Middle frontal gyrus (tissue), 1 donor: ENCODE measurements around the gene SASH1.

ENCODE experiments used
- DNase-seq: peaks from one replicate; pipeline ENCODE4 v3.0.0-alpha.2; 2015; ENCODE audit warnings: low spot score; ENCODE audit errors: extremely low spot score

The SASH1 gene

DNA sequence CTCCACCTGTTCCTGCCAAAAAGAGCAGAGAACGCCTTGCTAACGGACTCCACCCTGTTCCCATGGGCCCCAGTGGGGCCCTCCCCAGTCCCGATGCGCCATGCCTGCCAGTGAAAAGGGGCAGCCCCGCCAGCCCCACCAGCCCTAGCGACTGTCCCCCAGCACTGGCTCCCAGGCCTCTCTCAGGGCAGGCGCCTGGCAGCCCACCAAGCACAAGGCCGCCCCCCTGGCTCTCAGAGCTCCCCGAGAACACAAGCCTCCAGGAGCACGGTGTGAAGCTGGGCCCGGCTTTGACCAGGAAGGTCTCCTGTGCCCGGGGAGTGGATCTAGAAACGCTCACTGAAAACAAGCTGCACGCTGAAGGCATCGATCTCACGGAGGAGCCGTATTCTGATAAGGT lies 201.8 kb downstream of the SASH1 start:
- DNase-seq: no peak

DNA sequence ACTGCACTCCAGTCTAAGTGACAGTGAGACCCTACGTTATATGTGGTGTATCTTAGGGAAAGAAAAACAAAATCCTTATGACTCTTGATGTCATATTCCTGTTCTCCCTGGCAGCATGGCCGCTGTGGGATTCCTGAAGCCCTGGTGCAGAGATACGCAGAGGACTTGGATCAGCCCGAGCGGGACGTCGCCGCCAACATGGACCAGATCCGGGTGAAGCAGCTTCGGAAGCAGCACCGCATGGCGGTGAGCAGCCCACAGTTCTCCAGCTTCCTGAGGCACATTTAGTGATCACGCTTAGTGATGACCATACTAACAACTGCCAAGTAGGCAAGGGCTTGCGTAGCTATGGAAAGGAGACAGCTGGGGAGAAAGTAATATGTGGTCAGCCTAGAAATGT lies 203.3 kb downstream of the SASH1 start:
- DNase-seq: no peak

DNA sequence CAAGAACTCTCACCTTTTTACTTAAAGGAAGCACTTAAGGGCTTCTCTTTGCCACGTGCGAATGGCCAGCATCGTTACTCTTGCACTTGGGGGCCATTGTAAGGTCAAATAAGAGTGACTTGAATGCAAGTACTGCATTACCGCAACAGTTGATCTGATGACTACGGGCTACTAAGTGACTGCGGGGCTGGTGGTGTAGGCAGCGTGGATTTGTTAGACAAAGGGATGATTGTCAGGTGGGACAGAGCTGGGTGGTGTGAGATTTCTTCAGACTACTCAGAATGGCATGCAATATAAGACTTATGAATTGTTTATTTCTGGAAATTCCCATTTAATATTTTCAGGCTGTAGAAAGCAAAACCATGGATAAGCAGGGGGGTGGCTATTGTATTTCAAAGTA lies 204.5 kb downstream of the SASH1 start:
- DNase-seq: no peak

DNA sequence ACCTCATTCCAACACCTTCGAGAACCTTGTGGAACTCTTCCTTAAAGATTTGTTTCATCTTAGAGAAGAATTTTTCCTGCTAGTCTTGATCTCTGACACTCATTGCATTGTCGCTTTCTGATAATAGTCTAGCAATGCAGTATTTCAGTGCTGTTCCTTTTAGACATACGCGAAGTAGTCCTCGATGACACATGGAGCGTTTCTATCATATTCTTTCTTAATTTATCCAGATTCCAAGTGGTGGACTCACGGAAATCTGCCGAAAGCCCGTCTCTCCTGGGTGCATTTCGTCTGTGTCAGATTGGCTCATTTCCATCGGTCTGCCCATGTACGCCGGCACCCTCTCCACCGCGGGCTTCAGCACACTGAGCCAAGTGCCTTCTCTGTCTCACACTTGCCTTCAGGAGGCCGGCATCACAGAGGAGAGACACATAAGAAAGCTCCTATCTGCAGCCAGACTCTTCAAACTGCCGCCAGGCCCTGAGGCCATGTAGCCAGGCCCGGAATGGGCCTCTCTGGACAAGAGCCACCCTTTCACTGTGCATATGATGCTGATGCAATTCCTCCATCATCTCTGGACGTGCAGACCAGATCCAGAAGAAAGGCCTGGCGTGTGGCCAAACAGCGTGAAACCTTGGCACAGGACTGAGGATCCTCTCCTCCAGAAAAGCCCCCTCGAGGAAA lies 205.6 kb downstream of the SASH1 start:
- no peak for DNase-seq

DNA sequence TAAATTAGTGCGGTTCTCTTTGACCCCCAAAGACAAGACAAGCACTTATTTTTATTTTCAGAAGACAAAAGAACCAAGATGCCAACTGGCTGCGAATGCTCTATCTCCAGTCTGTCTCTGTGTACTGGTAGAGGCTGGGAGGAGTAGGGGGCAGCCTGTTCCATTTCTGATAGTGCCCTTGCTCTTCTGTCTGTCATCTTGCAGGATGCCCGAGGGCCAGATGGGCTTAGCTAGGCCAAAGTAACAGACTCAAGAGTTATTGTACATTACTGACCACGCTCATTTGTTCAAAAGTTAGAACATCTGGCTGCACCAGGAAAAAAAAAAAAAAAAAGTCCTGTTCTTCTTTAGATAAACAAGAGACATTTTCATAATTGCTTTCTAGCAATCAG lies 206.1 kb downstream of the SASH1 start:
- no peak for DNase-seq

DNA sequence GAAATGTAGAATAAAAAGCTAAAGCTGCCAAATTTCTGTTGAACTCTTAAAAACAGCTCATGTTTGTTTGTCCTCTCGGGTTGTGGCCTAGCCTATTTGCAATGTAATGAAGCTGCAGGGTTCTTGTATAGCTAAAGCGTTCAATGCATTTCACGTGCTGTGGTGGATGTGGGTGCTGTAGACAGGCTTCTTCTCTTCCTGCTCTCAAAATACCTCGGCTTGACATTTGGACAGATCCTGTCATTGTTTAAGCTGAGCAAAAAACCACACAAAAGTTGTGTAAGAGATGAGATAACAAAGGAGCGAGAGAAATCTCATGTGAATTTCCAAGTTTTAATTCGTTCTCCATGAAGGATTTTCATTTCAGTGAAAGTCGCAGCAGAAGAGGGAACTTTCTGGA lies 207.9 kb downstream of the SASH1 start:
- no peak for DNase-seq

DNA sequence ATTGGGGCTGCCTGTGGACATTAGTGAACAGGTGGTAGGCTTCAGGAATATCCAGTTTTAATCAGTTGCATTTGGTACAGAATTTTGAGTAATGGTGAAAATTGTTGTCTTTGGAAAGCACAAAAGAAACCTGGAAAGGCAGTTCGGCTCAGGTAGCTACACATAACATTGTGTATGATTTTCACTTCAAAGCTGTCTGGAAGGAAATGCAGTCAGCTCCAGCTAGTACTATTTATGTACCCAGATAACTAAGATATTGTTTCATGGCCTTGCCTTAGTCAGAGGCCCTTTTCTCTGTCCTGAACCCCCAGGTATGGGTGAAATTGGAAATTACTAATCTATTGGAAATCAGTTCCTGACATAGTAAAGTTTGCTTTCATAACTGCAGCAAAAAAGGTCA lies 208.6 kb downstream of the SASH1 start:
- DNase-seq: no peak

DNA sequence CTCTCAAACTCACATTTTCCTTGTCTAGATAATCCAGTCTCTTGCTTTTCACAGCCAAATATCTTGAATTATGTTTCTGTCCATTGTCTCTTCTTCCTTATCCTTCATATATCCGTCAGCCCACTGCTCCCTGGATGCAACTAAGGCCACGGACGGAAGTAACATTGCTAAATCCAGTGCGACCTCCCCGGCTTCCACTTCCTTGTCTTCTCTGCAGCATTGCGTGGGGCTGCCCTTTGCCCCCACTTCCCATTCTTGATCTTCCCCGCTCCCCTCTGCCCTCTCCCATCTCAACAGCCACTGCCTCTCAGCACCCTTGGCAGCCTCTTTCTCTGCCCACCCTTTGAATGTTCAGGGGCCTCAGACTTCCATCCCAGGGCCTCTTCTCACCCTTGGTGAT lies 213.8 kb downstream of the SASH1 start:
- no peak for DNase-seq

DNA sequence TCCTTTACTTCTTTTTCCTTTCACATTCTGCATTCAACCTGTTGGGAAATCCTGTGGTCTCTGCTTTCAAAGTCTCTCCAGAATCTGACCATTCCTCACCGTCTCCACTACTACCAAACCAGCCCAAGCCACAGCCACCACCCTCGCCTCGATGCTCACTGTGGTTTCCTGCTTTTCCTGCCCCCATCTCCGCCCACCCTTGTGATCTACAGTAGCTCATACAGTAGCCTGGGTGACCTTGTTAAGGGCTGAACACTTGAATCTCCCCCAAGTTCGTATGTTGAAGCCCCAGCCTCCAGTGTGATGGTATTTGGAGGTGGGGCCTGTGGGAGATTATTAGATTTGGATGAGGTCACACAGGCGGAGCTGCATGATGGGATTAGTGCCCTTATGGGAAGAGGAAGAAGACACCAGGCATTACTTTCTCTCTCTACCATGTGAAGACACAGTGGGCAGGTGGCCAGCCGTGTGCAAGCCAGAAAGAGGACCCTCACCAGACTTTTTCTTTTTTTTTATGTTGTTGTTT lies 215.2 kb downstream of the SASH1 start:
- DNase-seq: no peak

DNA sequence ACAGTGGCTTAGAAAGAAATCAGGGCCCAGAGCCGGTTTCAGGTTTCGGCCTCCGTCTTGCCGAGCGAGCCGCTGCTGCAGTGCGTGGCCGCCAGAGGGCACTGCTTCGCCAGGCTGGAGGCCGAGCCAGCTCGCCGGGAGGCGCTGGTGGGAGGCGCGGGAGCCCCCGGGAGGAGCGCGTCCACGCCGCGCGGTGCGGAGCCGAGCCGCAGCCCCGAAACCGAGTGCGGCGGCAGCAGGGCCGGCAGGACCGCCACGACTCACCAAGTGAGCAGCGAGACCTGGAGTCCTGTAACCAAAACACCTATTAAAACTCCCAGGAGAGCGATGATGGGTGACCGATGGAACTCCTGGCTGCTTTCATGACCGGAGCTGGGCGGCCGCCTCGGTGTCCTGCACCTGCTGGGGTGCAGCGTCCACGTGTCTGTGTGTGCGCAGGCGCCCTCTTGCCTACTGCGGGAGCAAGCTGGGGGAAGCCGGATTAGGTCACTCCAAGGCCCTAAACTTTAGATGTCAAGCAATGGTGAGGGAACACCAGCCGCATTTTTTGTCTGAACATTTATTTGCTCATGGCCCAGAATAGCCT lies 217.3 kb downstream of the SASH1 start:
- DNase-seq: peak; percentile 78

DNA sequence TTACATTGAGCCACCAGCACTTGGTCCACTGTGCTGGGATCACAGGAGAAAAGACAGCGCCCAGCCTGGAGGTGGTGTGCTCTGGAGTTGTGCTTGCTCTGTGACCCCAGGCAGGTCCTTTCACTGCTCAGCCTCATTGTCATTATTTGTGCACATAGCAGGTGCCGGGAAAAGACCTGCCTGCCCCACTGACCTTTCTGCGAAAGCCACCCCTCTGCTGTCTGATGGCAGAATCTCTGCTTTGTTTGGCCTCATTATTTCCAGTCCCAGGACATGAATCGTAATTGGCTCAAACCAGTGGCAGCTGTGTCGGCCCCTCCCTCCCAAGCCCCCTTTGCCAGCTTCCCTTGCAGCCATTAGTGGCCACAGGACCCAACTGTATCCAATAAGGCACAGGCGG lies 219.0 kb downstream of the SASH1 start:
- no peak for DNase-seq

DNA sequence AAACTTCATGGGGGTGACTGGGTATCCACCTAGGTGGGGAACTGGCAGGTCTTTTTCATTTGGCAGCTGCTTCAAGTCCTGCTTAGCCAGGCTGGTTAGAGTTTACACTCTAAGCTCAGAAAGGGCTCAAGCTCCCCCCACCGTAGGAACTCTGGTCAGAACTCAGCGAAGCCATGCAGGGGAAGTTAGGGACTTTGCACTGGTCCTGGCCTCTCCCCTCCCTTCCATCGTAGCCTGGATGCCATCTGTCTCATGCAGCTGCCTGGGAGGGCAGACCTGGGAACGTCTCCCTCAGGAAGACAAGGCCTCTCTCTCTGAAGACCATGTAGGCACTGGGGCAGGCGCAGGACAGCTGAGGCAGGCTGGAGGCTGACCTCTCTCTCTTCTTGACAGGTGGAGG lies 220.4 kb downstream of the SASH1 start:
- DNase-seq: no peak

DNA sequence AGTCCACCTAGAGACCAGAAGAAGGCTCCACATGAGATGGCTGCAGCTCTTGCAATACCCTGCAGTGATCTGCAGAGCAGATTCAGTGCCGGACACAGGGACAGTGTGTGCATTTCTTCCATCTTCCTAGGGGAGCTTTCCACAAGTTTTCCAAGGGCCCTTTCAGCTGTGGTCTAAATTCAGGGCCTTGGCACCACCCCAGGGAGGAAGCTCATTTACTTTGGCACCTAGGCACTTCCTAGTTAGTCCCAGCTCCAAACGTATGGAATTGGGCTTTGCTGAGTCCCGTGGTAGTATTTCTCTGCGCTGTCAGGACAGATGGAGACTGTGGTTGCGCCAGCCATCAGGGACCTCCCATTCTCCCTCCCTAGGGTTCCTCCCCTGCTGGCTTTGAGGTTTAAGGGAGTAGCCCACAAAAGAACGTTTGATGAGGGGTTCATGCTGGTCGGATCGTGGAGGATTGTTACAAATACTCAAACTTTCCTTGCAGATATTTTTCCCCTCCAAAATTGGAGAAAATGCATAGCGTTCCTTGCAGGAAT lies 221.9 kb downstream of the SASH1 start:
- DNase-seq: no peak

DNA sequence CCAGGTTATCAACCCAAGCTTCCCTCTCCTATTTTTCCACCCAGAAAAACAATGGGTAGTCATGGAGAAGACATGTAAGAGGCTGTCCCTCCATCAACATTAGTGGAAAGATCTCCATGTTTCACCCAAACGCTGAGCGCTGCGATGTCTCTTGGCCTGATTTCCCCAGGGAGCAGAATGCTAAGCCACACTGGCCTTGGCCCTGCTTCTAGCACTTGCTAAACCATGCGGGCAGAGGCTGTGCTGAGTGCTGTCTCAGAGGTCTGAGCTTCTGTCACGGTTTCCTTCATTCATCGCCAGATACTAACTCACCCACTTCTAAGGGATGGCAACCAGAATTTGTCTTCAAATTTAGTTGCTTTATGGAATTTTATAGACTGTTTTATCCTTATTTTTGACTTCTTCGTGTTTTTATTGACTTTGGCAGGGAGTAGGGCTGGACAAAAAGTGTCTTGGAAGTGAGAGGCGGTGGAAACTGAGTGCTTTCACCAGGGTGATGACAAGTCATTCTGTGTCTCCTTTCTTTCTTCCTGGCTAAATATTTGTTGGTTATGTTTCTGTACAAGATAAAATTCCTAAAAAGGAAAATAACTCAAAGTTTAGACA lies 222.8 kb downstream of the SASH1 start:
- no peak for DNase-seq

DNA sequence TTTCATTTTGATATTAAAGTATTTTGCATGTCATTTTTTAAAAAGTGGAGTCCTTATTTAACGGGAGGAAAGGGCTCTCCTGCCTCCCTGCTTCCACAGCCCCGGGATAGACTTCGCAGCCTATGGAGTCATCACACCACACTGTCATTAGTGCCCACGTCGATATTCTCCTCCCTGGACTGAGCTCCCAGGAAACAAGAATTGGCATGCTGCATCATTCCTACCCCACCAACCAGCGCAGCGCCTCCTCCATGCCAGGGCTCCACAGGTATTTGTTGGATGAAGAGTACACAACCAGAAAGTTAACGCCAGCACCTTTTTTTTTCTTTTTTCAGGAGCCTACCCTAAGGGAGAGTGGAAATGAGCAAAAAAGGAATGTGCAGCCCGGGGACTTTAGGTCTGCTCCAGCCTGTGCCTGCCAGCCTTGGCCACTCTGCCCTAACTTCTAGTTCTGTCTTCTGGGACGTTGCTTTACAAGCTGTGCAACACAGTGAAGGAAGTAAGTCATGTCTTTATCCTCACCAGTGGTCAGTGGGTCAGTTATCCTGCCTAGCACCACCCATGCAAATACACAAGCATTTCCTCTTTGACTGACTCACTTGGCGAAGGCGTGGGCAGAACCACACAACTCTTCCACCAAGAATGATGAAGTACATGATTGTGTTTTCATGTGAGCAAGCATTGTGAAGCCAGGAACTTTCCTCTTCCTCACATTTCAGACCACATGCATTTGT lies 223.5 kb downstream of the SASH1 start:
- DNase-seq: no peak

DNA sequence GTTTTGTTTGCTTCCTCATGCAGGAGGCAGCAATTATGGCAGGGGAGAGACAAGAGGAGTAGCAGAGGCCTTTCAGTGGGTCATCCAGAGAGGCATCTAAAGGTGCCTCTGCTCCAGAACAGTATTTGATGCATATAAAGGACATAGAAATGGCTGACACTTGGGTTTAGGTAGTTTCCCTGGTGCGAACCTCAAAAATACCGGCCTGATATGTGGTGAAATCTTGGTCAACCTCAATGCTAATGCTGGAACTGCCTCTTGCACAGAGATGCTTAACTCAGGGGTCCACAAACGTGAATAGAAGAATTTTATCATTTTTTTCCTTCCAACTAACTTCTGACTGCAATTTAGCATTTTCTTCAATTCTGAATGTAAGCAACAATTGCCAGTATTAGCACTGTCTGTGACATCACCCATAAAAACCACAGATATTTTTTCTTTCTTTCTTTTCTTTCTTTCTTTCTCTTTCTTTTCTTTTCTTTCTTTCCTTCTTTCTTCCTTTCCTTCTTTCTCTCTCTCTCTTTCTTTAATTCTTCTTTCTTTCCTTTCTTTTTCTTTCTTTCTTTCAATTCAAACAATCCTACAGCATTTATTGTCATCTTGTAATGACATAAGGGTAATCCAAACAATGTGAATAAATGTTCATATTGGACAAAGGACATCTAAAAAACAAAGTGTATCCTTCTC lies 224.2 kb downstream of the SASH1 start:
- DNase-seq: no peak

DNA sequence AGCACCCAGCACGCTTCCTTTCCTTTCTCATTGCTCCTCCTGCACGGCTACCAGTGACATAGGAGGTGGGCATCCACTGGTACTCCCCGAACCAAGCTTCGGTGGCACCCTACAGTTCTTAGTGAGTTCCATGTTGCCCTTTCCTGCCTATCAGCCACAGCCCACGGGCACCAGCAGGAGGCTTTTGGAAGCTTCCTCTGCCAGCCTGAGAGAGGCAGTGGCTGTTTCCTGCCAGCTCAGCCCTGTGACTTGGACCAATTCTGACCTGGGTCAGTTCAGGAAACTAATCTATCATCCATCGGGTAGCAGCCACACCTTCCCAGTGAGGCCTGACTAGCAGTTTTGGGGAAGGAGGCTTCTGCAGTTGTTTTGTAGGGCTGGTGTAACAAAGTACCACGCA lies 227.8 kb downstream of the SASH1 start:
- no peak for DNase-seq

DNA sequence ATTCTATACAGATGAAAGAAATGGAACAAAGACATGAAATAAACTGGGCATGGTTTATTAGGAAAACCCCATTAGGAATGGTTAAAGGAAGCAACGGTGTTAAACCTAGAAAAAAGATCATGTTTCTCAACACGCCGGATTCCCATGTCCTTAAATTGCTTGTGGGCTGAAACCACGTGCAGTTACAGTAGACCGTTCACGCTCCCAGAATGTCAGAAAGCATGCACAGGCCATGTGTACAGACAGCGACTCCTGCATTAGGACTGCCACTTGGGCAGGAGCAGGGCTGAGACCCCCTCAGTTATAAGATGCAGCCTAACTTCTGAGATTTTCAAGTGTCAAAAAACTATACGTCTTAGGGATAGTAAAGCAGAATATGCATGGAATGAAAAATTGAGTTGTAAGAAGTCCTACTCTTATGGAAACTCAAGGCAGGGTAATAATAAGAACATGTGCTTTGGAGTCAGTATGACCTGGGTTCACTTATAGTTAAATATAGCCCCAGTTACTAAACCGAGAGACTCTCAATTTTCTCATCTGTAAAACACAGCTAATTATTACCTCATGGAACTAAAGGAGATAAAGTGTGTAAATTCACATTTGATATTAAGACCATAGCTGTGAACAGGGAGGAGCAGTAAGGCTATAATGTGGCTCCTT lies 230.2 kb downstream of the SASH1 start:
- DNase-seq: no peak

DNA sequence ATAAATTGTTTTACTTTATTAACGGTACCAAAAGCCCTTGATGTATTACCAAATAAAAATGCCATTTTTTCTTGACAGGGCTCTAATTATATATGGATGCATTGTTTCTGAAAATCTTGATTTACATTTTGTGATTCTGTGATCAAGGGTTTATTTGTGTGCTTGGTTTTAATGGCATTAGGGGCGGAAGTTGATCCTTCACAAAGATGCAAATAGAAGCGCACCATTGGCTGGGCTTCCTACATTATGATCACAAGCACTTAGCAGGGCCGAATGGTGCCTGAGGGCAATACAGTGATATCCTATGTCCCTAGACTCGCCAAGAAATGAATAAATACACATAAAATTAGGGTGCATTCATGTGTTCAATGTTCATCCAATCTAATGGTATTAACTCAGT lies 231.3 kb downstream of the SASH1 start:
- no peak for DNase-seq

DNA sequence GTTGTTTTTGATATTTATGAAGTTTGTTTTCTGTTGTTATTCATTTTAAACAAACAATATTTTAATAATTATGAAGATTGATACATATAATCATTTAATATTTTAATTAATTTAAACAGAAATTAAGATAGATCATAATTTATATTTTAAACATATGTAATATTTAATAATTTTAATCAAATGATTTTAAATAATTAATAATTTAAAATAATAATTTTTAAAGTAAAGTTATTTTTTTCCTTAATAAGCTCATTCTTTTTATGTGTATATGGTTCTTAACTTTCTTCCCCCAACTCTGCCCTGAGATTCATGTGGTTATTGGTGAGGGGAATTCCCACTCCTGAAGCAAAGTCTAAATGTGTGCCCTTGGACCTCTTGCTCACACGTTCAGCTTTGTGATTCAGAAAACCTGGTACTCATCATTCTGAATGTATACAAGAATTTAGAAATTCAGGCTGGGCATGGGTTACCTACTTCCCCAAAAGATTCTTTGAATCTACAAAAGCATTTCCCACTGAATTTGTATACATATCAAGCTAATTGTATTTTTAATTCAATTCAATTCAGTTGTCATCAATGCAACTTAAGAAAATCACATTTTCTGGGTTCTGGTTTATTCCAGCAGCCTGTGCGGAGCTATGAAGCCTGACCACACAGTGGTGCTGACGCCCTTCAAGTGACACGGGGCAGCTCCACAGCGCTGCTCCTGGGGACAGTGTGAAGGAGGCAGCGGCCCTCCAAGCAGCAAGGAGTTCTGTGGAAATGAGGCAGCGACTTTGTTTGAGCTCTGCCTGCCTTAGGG lies 235.2 kb downstream of the SASH1 start:
- DNase-seq: peak; percentile 84
